22Rv1 (cell line): ENCODE results near the gene MTCH1.

Source experiments
- CTCF ChIP-seq: fragments of 450-650 bp; IDR thresholded peaks from 2 replicates; pipeline ENCODE4 v1.5.1; 2017; ENCODE audit warnings: mild to moderate bottlenecking
- ZFX ChIP-seq: fragments of 450-650 bp; IDR thresholded peaks from 2 replicates; pipeline ENCODE4 v1.6.1; 2017; ENCODE audit warnings: antibody characterized with exemption, borderline replicate concordance

- TF ChIP-seq CTCF (no peak), ZFX (no peak)
Measured at GRCh38 chr6:37013516-37014491, 27.8 kb upstream of the MTCH1 start.
